ENCODE data around the gene DOK5. TPM values are rescaled to one million over a fixed set of nuclear protein-coding genes. Genes with fewer than 3 reads are reported as not detected.
"Not testable (repeated sequence)": the region's sequence is repeated elsewhere in the genome, so short reads cannot be mapped to it uniquely, and the experiment has no call there.

The DOK5 gene
- total and polyA plus RNA-seq, 9 of the 15 experiments (the other 6 are each of a cell fraction or from before 2014, with no cell fraction given): not detected

GRCh38 chr20:54436410-54436809 lies 39.0 kb upstream of the DOK5 start:
- in situ Hi-C loops (cut with MboI); POLR2A ChIA-PET; ATAC-seq; H4K20me1 ChIP-seq (replicated peaks; ENCODE audit: control insufficient read depth, insufficient read depth, low read length); H3K9ac ChIP-seq (ENCODE audit: insufficient read depth in 1 of 2, low read depth in 2 of 2, low read length in 2 of 2); DNase-seq (ENCODE audit: extremely low read depth in 1 of 4, low spot score in 3 of 4); H2AFZ ChIP-seq (ENCODE audit: low read depth, low read length); CTCF ChIA-PET (ENCODE audit: low intra/inter-chr PET ratio); H3K9me1 ChIP-seq (ENCODE audit: control insufficient read depth, insufficient read depth, low read length); BruUV-seq (replicated peaks); H3K4me2 ChIP-seq (ENCODE audit: insufficient read depth, low read length); FAIRE-seq; H3K79me2 ChIP-seq (ENCODE audit: control insufficient read depth, insufficient read depth, low read length); H3K27ac ChIP-seq (ENCODE audit: extremely low read depth, low read depth, low read length); H3K4me3 ChIP-seq; H3K9me3 ChIP-seq (replicated peaks; ENCODE audit: control insufficient read depth, insufficient read depth, low read depth, low read length); H3K4me1 ChIP-seq (replicated peaks in 1 of 2; ENCODE audit: control insufficient read depth in 2 of 2, insufficient read depth in 2 of 2, low read length in 2 of 2); H3K36me3 ChIP-seq (ENCODE audit: control insufficient read depth, insufficient read depth, low read length); intact Hi-C loops (cut with micrococcal nuclease); H3K27me3 ChIP-seq (ENCODE audit: control insufficient read depth in 2 of 2, insufficient read depth in 2 of 2, low read length in 2 of 2): not testable (repeated sequence)
- WGBS (ENCODE audit: insufficient coverage, low coverage, missing lambda C conversion rate): 0% methylated on average over 8 of the region's 8 CpGs

GRCh38 chr20:54438166-54438565 lies 37.2 kb upstream of the DOK5 start:
- Histone ChIP-seq H3K27ac (ENCODE audit: extremely low read depth, low read depth, low read length) (no peak overlapping the region), H3K9me1 (ENCODE audit: control insufficient read depth, insufficient read depth, low read length) (no peaks in the 10 kb centered on the region), H3K9me3 (replicated peaks; ENCODE audit: control insufficient read depth, insufficient read depth, low read depth, low read length) (no peaks in the 10 kb centered on the region), H2AFZ (ENCODE audit: low read depth, low read length) (no peak overlapping the region), H3K79me2 (ENCODE audit: control insufficient read depth, insufficient read depth, low read length) (no peaks in the 10 kb centered on the region), H3K27me3 (ENCODE audit: control insufficient read depth in 2 of 2, insufficient read depth in 2 of 2, low read length in 2 of 2) (no peaks in the 10 kb centered on the region), H3K4me2 (ENCODE audit: insufficient read depth, low read length) (no peak overlapping the region), H3K4me1 (replicated peaks in 1 of 2; ENCODE audit: control insufficient read depth in 2 of 2, insufficient read depth in 2 of 2, low read length in 2 of 2) (no peaks in the 10 kb centered on the region), H3K9ac (ENCODE audit: insufficient read depth in 1 of 2, low read depth in 2 of 2, low read length in 2 of 2) (no peak overlapping the region), H3K36me3 (ENCODE audit: control insufficient read depth, insufficient read depth, low read length) (no peaks in the 10 kb centered on the region), H4K20me1 (replicated peaks; ENCODE audit: control insufficient read depth, insufficient read depth, low read length) (no peaks in the 10 kb centered on the region), H3K4me3 (no peak overlapping the region)
- DNase-seq (ENCODE audit: extremely low read depth in 1 of 4, low spot score in 3 of 4) (no peak), FAIRE-seq (no peak), ATAC-seq (no peak)
- intact Hi-C loops (cut with micrococcal nuclease): no loop called here
- peak in 1 of 3 experiments; percentile 45; a peak in 2 of 6 replicates for TF ChIP-seq ZBTB11 (CRISPR knock-in tag; IDR thresholded peaks at IDR 0.05)
- TF ChIP-seq, protein P1, sequence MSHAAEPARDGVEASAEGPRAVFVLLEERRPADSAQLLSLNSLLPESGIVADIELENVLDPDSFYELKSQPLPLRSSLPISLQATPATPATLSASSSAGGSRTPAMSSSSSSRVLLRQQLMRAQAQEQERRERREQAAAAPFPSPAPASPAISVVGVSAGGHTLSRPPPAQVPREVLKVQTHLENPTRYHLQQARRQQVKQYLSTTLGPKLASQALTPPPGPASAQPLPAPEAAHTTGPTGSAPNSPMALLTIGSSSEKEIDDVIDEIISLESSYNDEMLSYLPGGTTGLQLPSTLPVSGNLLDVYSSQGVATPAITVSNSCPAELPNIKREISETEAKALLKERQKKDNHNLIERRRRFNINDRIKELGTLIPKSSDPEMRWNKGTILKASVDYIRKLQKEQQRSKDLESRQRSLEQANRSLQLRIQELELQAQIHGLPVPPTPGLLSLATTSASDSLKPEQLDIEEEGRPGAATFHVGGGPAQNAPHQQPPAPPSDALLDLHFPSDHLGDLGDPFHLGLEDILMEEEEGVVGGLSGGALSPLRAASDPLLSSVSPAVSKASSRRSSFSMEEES (CRISPR knock-in tag; IDR thresholded peaks at IDR 0.05): peak; percentile 43
- no peak for TF ChIP-seq HDAC2 (IDR thresholded peaks at IDR 0.05)
- TF ChIP-seq, protein P2, sequence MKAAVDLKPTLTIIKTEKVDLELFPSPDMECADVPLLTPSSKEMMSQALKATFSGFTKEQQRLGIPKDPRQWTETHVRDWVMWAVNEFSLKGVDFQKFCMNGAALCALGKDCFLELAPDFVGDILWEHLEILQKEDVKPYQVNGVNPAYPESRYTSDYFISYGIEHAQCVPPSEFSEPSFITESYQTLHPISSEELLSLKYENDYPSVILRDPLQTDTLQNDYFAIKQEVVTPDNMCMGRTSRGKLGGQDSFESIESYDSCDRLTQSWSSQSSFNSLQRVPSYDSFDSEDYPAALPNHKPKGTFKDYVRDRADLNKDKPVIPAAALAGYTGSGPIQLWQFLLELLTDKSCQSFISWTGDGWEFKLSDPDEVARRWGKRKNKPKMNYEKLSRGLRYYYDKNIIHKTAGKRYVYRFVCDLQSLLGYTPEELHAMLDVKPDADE (conservative IDR thresholded peaks at IDR 0.05; ENCODE audit: control insufficient read depth, low read depth, low read length): no peak
- BruUV-seq (replicated peaks): no TSS peak
- WGBS (ENCODE audit: insufficient coverage, low coverage, missing lambda C conversion rate): 0% methylated on average over 5 of the region's 5 CpGs
- in situ Hi-C loops (cut with MboI): no loop called here
- CTCF ChIA-PET (ENCODE audit: low intra/inter-chr PET ratio): no interaction called here
- POLR2A ChIA-PET: no interaction called here

Measured in K562 (cell line).